H7 (cell line): ENCODE results near the gene NCAM1. TPM values are rescaled to one million over a fixed set of nuclear protein-coding genes. Genes with fewer than 3 reads are reported as not detected.
A peak's percentile ranks its signal among the peaks of the same experiment; 100 is the strongest.

Experiments
- DNase-seq: peaks from one replicate; pipeline ENCODE4 v3.0.0; 2012
- H3K27me3 ChIP-seq: 2 replicates; pipeline ENCODE4 v1.6.0; 2011; ENCODE audit warnings: mild to moderate bottlenecking, low read length; ENCODE audit not compliant: control insufficient read depth, insufficient read depth
- H3K36me3 ChIP-seq: replicated peaks from 2 replicates; pipeline ENCODE4 v1.5.1; 2011; ENCODE audit warnings: low read length; ENCODE audit not compliant: control insufficient read depth, insufficient read depth
- H3K4me3 ChIP-seq: 2 replicates; pipeline ENCODE4 v1.5.1; 2011; ENCODE audit warnings: low read depth, mild to moderate bottlenecking, control low read depth, low read length, moderate library complexity; ENCODE audit not compliant: insufficient read depth
- total RNA-seq: library from RNA; depleted of rRNA; stranded (reverse); fragments of >200 nt; shearing (Covaris generic); gene quantifications from 2 replicates; pipeline ENCODE4 v1.2.3, GENCODE V29; 2014

NCAM1 gene
- total RNA-seq, 1 experiment from 2014 or later = 7.1 TPM

- Histone ChIP-seq H3K4me3 (no peak overlapping the region), H3K36me3 (no peaks in the 10 kb centered on the region), H3K27me3 (no peaks in the 10 kb centered on the region)
- DNase-seq = no peak
Observed at GRCh38 chr11:113265362-113265761, 304.1 kb downstream of the NCAM1 start.

GRCh38 chr11:113267493-113267892 is 306.3 kb downstream of the NCAM1 start:
- Histone ChIP-seq H3K36me3 (no peaks in the 10 kb centered on the region), H3K4me3 (no peak overlapping the region), H3K27me3 (no peaks in the 10 kb centered on the region)
- DNase-seq = no peak

DNA sequence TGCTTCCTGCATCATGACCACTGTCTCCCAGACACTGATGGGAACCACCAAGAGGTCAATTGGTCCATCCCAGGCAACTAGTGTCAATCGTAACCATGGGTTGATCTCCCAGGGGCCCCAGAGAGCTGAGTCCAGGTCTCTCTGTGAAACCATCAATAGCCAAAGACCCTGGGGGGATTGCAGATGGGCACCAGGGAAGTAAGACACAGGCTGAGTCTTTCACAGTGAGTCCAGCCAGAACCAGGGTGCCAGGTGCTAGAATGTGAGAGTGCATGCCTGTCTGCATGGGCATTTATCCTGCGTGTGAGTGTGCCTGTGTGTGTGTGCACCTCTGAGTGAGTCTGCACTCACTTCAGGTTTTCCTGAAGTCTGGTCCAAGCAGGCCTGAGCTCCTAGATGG is 307.9 kb downstream of the NCAM1 start:
- DNase-seq = no peak
- Histone ChIP-seq H3K36me3 (no peaks in the 10 kb centered on the region), H3K27me3 (no peaks in the 10 kb centered on the region), H3K4me3 (no peak overlapping the region)

DNA sequence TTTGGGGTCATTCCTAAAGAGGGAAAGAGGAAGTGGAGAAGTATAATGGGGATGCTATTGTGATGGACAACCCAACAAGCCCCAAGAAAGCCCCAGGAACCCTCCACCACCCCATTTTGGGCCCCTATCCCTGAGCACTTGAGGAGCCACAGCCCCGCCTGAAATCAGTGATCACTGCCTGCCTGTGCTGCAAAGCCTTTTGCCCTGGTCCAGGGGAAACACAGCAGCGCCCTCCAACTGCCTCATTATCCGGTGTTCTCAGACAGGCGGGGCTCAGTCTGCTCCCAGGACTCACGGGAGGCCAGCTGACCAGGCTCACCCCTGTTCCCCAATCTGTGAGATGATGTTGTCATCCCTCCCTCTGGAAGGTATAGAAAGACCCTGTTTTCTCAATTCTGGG is 308.4 kb downstream of the NCAM1 start:
- no peaks in the 10 kb centered on the region for H3K36me3 ChIP-seq

DNA sequence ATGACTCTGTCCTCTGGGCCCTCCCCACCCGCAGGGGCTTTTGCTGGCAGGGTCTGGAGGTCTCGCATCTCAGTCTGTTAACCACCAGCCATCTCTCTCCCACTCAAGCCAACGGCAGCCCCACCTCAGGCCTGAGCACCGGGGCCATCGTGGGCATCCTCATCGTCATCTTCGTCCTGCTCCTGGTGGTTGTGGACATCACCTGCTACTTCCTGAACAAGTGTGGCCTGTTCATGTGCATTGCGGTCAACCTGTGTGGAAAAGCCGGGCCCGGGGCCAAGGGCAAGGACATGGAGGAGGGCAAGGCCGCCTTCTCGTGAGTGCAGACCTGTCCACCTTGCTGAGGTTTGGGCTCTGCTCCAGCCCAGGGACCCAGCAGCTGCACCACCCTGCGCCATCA is 308.9 kb downstream of the NCAM1 start:
- no peaks in the 10 kb centered on the region for H3K27me3 ChIP-seq
- no peak for DNase-seq
- no peaks in the 10 kb centered on the region for H3K36me3 ChIP-seq
- no peak overlapping the region for H3K4me3 ChIP-seq

More for the DNA sequence above, 308.4 kb downstream of the NCAM1 start:
- no peak for DNase-seq
- H3K27me3 ChIP-seq = no peaks in the 10 kb centered on the region
- no peak overlapping the region for H3K4me3 ChIP-seq

DNA sequence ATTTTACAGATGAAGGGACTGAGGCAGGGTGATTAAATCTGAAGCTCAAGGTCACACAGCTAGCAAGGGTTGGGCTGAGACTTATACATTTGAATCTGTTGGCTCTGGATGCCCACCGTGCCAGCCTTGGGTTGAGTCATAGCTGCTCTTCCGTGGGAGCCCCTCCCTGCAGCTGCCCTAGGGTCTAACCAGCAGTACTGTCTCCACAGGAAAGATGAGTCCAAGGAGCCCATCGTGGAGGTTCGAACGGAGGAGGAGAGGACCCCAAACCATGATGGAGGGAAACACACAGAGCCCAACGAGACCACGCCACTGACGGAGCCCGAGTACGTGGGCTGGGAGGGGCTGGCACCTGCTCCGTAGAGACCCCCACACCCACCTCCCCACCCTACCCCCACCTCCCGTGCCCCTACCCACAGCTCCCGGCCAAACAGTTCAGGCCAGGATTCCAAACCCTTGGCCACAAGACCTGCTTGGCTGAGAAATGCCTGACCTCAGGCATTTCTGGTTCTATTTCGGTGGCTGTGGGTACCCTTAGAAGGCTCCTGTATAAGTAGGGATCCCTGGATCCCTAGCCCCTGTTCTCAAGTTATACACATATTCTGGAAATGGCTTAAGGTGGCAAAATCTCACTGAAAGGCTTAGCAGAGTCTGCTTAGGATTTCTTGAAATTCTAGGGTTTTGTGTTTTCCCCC is 310.5 kb downstream of the NCAM1 start:
- H3K4me3 ChIP-seq = no peak overlapping the region
- no peaks in the 10 kb centered on the region for H3K27me3 ChIP-seq
- no peaks in the 10 kb centered on the region for H3K36me3 ChIP-seq
- DNase-seq = no peak

GRCh38 chr11:113272281-113272680 is 311.1 kb downstream of the NCAM1 start:
- DNase-seq = no peak
- Histone ChIP-seq H3K36me3 (no peaks in the 10 kb centered on the region), H3K27me3 (no peaks in the 10 kb centered on the region), H3K4me3 (no peak overlapping the region)

DNA sequence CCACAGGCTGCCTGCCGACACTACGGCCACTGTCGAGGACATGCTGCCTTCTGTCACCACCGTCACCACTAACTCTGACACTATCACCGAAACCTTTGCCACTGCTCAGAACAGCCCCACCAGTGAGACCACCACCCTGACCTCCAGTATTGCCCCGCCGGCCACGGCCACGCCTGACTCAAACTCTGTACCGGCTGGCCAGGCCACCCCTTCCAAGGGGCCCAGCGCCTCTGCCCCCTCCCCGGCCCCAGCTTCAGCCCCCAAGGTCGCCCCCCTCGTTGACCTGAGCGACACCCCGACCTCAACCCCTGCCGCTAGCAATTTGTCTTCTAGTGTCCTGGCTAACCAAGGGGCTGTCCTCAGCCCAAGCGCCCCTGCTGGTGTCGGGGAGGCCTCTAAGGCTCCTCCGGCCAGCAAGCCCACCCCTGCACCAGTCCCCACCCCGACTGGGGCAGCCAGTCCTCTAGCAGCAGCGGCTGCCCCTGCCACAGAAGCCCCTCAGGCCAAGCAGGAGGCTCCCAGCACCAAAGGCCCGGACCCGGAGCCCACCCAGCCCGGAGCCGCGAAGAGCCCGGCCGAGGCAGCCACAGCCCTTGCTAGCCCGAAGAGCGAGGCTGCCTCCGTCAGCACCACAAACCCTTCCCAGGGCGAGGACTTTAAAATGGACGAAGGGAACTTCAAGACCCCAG is 311.9 kb downstream of the NCAM1 start:
- Histone ChIP-seq H3K27me3 (no peaks in the 10 kb centered on the region), H3K36me3 (no peaks in the 10 kb centered on the region), H3K4me3 (no peak overlapping the region)
- no peak for DNase-seq

GRCh38 chr11:113273720-113274119 is 312.5 kb downstream of the NCAM1 start:
- Histone ChIP-seq H3K36me3 (no peaks in the 10 kb centered on the region), H3K27me3 (no peaks in the 10 kb centered on the region), H3K4me3 (no peak overlapping the region)
- no peak for DNase-seq

- peak; percentile 72 for DNase-seq
- Histone ChIP-seq H3K4me3 (no peak overlapping the region), H3K36me3 (no peaks in the 10 kb centered on the region), H3K27me3 (no peaks in the 10 kb centered on the region)
Observed at GRCh38 chr11:113274713-113275582, 313.7 kb downstream of the NCAM1 start.

DNA sequence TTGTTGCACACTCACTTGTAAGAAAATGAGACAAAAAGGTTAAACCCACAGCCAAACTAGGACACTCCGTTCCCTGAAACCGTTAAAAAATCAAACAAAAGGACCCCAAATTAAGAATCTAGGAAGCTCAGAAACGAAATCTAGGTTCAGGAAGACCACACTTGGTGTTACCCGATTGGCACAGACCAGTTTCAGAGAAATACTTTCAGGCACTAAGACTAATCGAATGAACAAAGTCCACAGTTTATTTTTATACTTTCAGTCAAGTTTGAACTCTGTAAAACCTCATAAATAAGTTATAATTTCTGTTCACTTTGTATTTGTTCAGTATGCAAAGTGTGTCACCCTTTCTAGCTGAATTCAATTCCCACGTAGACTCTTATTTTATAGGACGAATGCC is 314.4 kb downstream of the NCAM1 start:
- DNase-seq = no peak
- no peaks in the 10 kb centered on the region for H3K27me3 ChIP-seq
- H3K36me3 ChIP-seq = no peaks in the 10 kb centered on the region
- no peak overlapping the region for H3K4me3 ChIP-seq

- Histone ChIP-seq H3K4me3 (no peak overlapping the region), H3K36me3 (no peaks in the 10 kb centered on the region), H3K27me3 (no peaks in the 10 kb centered on the region)
- DNase-seq = no peak
Observed at GRCh38 chr11:113276466-113276865, 315.2 kb downstream of the NCAM1 start.

GRCh38 chr11:113277907-113278306 is 316.7 kb downstream of the NCAM1 start:
- H3K36me3 ChIP-seq = no peaks in the 10 kb centered on the region
- H3K4me3 ChIP-seq = no peak overlapping the region
- DNase-seq = no peak
- no peaks in the 10 kb centered on the region; the same call in 1 of the 2 replicates for H3K27me3 ChIP-seq

GRCh38 chr11:113278481-113278880 is 317.3 kb downstream of the NCAM1 start:
- no peak for DNase-seq
- H3K4me3 ChIP-seq = no peak overlapping the region
- H3K36me3 ChIP-seq = no peaks in the 10 kb centered on the region
- no peaks in the 10 kb centered on the region; the same call in 1 of the 2 replicates for H3K27me3 ChIP-seq

DNA sequence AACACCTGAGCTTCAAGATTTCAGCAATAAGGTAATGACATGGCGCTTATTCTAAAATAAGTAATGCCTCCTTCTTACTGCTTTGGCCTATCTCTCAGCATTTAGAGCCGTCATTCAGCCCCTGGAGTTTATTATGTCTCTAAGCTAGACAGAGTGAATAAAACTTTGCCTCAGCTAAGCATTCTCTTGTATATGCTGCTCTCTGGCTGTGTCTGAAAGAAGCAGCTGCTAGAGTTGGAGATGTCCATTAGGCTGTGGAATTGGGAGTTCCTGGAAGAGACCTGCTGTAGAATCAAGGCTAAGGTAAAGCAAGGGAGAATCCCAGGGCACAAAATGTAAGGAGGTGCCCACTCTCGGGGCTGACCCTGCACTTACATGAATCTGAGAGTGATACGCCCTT is 317.7 kb downstream of the NCAM1 start:
- no peaks in the 10 kb centered on the region for H3K36me3 ChIP-seq
- H3K4me3 ChIP-seq = no peak overlapping the region
- no peaks in the 10 kb centered on the region; the same call in 1 of the 2 replicates for H3K27me3 ChIP-seq
- DNase-seq = no peak
